Liver (tissue), 9 donors: ENCODE data around the gene DNAH8. TPM values are rescaled to one million over a fixed set of nuclear protein-coding genes. Genes with fewer than 3 reads are reported as not detected.
A peak's percentile ranks its signal among the peaks of the same experiment; 100 is the strongest.

Experiments
- DNase-seq: peaks from one replicate; pipeline ENCODE4 v3.0.0-alpha.2; 2017; ENCODE audit warnings: low spot score
- H3K27ac ChIP-seq, 2 donors: one replicate each; pipeline ENCODE4 v1.7.0; 2013; ENCODE audit warnings: inconsistent platforms in 2 of 2, low read length in 2 of 2, control low read depth in 1 of 2, low read depth in 1 of 2, mild to moderate bottlenecking in 1 of 2
- H3K27me3 ChIP-seq, 4 donors: one replicate each; pipeline versions ENCODE4 v1.6.1 to v1.7.0; 2013; ENCODE audit warnings: low read length in 3 of 4, inconsistent platforms in 1 of 4, mild to moderate bottlenecking in 1 of 4, moderate library complexity in 1 of 4; ENCODE audit not compliant: control insufficient read depth in 4 of 4, insufficient read depth in 4 of 4
- H3K36me3 ChIP-seq, 4 donors: one replicate each; pipeline versions ENCODE4 v1.6.1 to v1.7.0; 2013; ENCODE audit warnings: low read length in 3 of 4, mild to moderate bottlenecking in 3 of 4, low read depth in 1 of 4, moderate library complexity in 1 of 4; ENCODE audit not compliant: control insufficient read depth in 4 of 4, insufficient read depth in 3 of 4
- H3K4me1 ChIP-seq, 4 donors: one replicate each; pipeline versions ENCODE4 v1.6.1 to v1.7.0; 2013; ENCODE audit warnings: low read length in 3 of 4, mild to moderate bottlenecking in 3 of 4, moderate library complexity in 1 of 4; ENCODE audit not compliant: control insufficient read depth in 4 of 4, insufficient read depth in 4 of 4
- H3K4me3 ChIP-seq, 3 donors: one replicate each; pipeline versions ENCODE4 v1.6.1 to v1.7.0; 2013; ENCODE audit warnings: low read length in 3 of 3, control low read depth in 1 of 3, low read depth in 1 of 3, mild to moderate bottlenecking in 1 of 3
- H3K9ac ChIP-seq, 2 donors: one replicate each; pipeline ENCODE4 v1.7.0; 2013; ENCODE audit warnings: low read length in 2 of 2, mild to moderate bottlenecking in 2 of 2, moderate library complexity in 2 of 2, control low read depth in 1 of 2, low read depth in 1 of 2
- H3K9me3 ChIP-seq, 4 donors: one replicate each; pipeline versions ENCODE4 v1.6.1 to v1.7.0; 2013; ENCODE audit warnings: low read length in 3 of 4; ENCODE audit not compliant: control insufficient read depth in 4 of 4
- ATF3 ChIP-seq: IDR thresholded peaks from 2 replicates; pipeline ENCODE4 v1.6.1; 2016; ENCODE audit warnings: antibody characterized with exemption
- CTCF ChIP-seq: fragments of 150-350 bp; IDR thresholded peaks from 2 replicates; pipeline ENCODE4 v1.5.1; 2017; ENCODE audit warnings: improper control_type of control experiment, low read depth, low read length; ENCODE audit not compliant: missing input control
- EGR1 ChIP-seq, 2 donors: IDR thresholded peaks; 2 replicates each; pipeline ENCODE4 v1.6.1; 2016 to 2018; ENCODE audit warnings: antibody characterized with exemption in 2 of 2, low read depth in 2 of 2
- FOXA1 ChIP-seq: IDR thresholded peaks from 2 replicates; pipeline ENCODE4 v1.6.1; 2016; ENCODE audit warnings: antibody characterized with exemption
- FOXA2 ChIP-seq: IDR thresholded peaks from 2 replicates; pipeline ENCODE4 v1.6.1; 2016; ENCODE audit warnings: antibody characterized with exemption
- GABPA ChIP-seq, 2 donors: IDR thresholded peaks in 1 of 2; conservative IDR thresholded peaks in 1 of 2; 2 replicates each; pipeline ENCODE4 v1.6.1; 2016; ENCODE audit warnings: antibody characterized with exemption in 2 of 2, mild to moderate bottlenecking in 1 of 2, moderate library complexity in 1 of 2
- HNF4A ChIP-seq, 2 donors: conservative IDR thresholded peaks; 2 replicates each; pipeline ENCODE4 v1.6.1; 2016; ENCODE audit warnings: antibody characterized with exemption in 2 of 2, mild to moderate bottlenecking in 2 of 2
- HNF4G ChIP-seq: IDR thresholded peaks from 2 replicates; pipeline ENCODE4 v1.6.1; 2016; ENCODE audit warnings: antibody characterized with exemption
- JUND ChIP-seq, 2 donors: IDR thresholded peaks; 2 replicates each; pipeline ENCODE4 v1.6.1; 2016; ENCODE audit warnings: antibody characterized with exemption in 2 of 2
- MAX ChIP-seq: IDR thresholded peaks from 2 replicates; pipeline ENCODE4 v1.6.1; 2016; ENCODE audit warnings: antibody characterized with exemption
- NR2F2 ChIP-seq: IDR thresholded peaks from 2 replicates; pipeline ENCODE4 v1.6.1; 2016; ENCODE audit warnings: antibody characterized with exemption
- RAD21 ChIP-seq, 2 donors: IDR thresholded peaks; 2 replicates each; pipeline ENCODE4 v1.6.1; 2016; ENCODE audit warnings: antibody characterized with exemption in 2 of 2, mild to moderate bottlenecking in 2 of 2
- REST ChIP-seq: IDR thresholded peaks from 2 replicates; pipeline ENCODE4 v1.6.1; 2016; ENCODE audit warnings: antibody characterized with exemption, mild to moderate bottlenecking
- RXRA ChIP-seq, 2 donors: IDR thresholded peaks; 2 replicates each; pipeline ENCODE4 v1.6.1; 2017 to 2018; ENCODE audit warnings: antibody characterized with exemption in 2 of 2, mild to moderate bottlenecking in 1 of 2
- SP1 ChIP-seq: IDR thresholded peaks from 2 replicates; pipeline ENCODE4 v1.6.1; 2018; ENCODE audit warnings: antibody characterized with exemption, mild to moderate bottlenecking
- TAF1 ChIP-seq: conservative IDR thresholded peaks from 2 replicates; pipeline ENCODE4 v1.6.1; 2016; ENCODE audit warnings: antibody characterized with exemption, mild to moderate bottlenecking
- YY1 ChIP-seq: IDR thresholded peaks from 2 replicates; pipeline ENCODE4 v1.6.1; 2016; ENCODE audit warnings: antibody characterized with exemption, mild to moderate bottlenecking
- WGBS: extraction: QIAGEN DNeasy Blood & Tissue Kit; methylation state at CpG from one replicate; pipeline ENCODE4 v1.1.7; 2013; 5-methylcytosine and 5-hydroxymethylcytosine counted together
- polyA plus RNA-seq, 2 donors: library from polyadenylated mRNA; stranded (reverse) in 1 of 2; unstranded in 1 of 2; fragments of 200-250 nt in 1 of 2; fragments of >200 nt in 1 of 2; fragmentation: Nextera tagmentation in 1 of 2; extraction: Ambion mirVana in 1 of 2; gene quantifications; one replicate each; pipeline versions ENCODE4 v1.2.1 to v1.2.3, GENCODE V29; 2013 to 2015
- total RNA-seq, 2 donors: library from RNA; depleted of rRNA; stranded (reverse); fragments of >200 nt; gene quantifications; one replicate each; pipeline ENCODE4 v1.2.3, GENCODE V29; 2014
- donor health status: healthy.
- donor health status: healthy.
- donor health status: healthy.
- donor health status: healthy.
- donor health status: healthy.

Gene DNAH8
- total and polyA plus RNA-seq, 4 donors: under 0.01 to 0.05 TPM; not detected in 2

- no peak for TF ChIP-seq TAF1
- no peak for TF ChIP-seq REST
- no peak for TF ChIP-seq MAX
- TF ChIP-seq FOXA2: no peak
Observed at GRCh38 chr6:38719358-38719757, 4.2 kb downstream of the DNAH8 start (continued).

- Histone ChIP-seq H3K27me3 (peaks cover 0 to 3% (median 0%) of the 10 kb centered on the region in 4 donors), H3K4me3 (no peak overlapping the region), H3K27ac (no peak overlapping the region), H3K4me1 (peaks cover 0 to under 1% (median 0%) of the 10 kb centered on the region in 4 donors), H3K9me3 (no peaks in the 10 kb centered on the region), H3K9ac (no peak overlapping the region), H3K36me3 (no peaks in the 10 kb centered on the region)
- WGBS: 16% methylated on average over 2 of the region's 2 CpGs
- no peak for TF ChIP-seq MAX
- TF ChIP-seq JUND (IDR thresholded peaks at IDR 0.05): no peak
- TF ChIP-seq CTCF: peak; percentile 11
- TF ChIP-seq FOXA1: no peak
- TF ChIP-seq RAD21 (IDR thresholded peaks at IDR 0.05): peak; percentile 57 to 69
- TF ChIP-seq FOXA2: no peak
- DNase-seq: no peak
Observed at GRCh38 chr6:38720295-38720694, 5.2 kb downstream of the DNAH8 start.

GRCh38 chr6:38722038-38722437 lies 6.9 kb downstream of the DNAH8 start:
- Histone ChIP-seq H3K27me3 (no peaks in the 10 kb centered on the region), H3K9me3 (no peaks in the 10 kb centered on the region), H3K9ac (no peak overlapping the region), H3K27ac (no peak overlapping the region), H3K4me3 (no peak overlapping the region), H3K4me1 (no peaks in the 10 kb centered on the region), H3K36me3 (no peaks in the 10 kb centered on the region)
- WGBS: 79% methylated on average over 3 of the region's 3 CpGs
- no peak for TF ChIP-seq RXRA (IDR thresholded peaks at IDR 0.05)
- TF ChIP-seq GABPA (IDR thresholded peaks at IDR 0.05 in 1 of 2, conservative IDR thresholded peaks at IDR 0.05 in 1 of 2): no peak
- no peak for TF ChIP-seq NR2F2
- TF ChIP-seq RAD21 (IDR thresholded peaks at IDR 0.05): no peak
- TF ChIP-seq YY1: no peak
- no peak for TF ChIP-seq REST
- TF ChIP-seq MAX: no peak
- no peak for TF ChIP-seq JUND (IDR thresholded peaks at IDR 0.05)
- TF ChIP-seq FOXA2: no peak
- TF ChIP-seq TAF1: no peak
- TF ChIP-seq HNF4G: no peak
- TF ChIP-seq EGR1 (IDR thresholded peaks at IDR 0.05; ENCODE audit: low read depth in 2 of 2): no peak
- no peak for TF ChIP-seq CTCF
- TF ChIP-seq SP1: no peak
- no peak for TF ChIP-seq ATF3
- no peak for TF ChIP-seq FOXA1
- TF ChIP-seq HNF4A (conservative IDR thresholded peaks at IDR 0.05): no peak
- DNase-seq: no peak
